ENCODE results near the gene OR52W1.

DNA sequence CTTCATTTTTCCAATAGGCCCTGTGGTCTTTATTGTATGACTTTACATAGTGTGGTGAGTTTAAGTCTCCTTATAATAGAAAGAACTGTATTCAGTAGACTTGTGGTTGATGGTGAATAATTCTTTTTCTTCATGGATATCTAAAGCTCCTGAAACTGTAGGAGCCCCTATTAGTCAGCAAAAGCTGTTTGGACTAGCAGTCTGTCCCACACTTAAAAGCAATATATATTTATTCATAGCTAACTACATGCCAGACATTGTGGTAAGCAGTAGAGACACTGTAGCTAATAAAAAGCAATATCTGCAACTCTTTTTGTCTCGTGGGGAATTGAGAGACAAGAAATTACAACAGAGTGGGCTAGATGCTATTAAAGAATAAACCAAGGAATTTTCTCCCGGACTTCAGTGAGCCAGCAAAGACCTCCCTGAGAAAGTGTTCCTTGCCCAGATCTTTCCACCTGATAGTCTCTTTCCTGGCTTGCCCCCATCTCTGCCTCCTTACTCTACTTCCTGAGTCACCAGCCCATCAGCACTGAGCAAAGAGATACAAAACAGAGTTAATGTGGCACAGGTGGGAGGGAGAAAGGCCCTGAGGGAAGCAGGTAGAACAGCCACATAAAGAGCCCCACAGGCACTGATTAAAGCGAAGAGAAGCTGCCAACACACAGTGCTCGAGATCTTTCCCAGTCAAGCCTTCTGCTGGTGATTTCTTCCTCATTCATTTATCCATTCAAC, 1.4 kb upstream of the OR52W1 start:
- TF ChIP-seq, protein P1, sequence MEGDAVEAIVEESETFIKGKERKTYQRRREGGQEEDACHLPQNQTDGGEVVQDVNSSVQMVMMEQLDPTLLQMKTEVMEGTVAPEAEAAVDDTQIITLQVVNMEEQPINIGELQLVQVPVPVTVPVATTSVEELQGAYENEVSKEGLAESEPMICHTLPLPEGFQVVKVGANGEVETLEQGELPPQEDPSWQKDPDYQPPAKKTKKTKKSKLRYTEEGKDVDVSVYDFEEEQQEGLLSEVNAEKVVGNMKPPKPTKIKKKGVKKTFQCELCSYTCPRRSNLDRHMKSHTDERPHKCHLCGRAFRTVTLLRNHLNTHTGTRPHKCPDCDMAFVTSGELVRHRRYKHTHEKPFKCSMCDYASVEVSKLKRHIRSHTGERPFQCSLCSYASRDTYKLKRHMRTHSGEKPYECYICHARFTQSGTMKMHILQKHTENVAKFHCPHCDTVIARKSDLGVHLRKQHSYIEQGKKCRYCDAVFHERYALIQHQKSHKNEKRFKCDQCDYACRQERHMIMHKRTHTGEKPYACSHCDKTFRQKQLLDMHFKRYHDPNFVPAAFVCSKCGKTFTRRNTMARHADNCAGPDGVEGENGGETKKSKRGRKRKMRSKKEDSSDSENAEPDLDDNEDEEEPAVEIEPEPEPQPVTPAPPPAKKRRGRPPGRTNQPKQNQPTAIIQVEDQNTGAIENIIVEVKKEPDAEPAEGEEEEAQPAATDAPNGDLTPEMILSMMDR (IDR thresholded peaks at IDR 0.05), result no peak
- TF ChIP-seq POLR2AphosphoS5 (IDR thresholded peaks at IDR 0.05), result no peak
- no peak for TF ChIP-seq POLR2A (IDR thresholded peaks at IDR 0.05)
- no peak for TF ChIP-seq EP300 (IDR thresholded peaks at IDR 0.05)
